Measurements from ENCODE around the gene KIF25. TPM values are rescaled to one million over a fixed set of nuclear protein-coding genes. Genes with fewer than 3 reads are reported as not detected.

KIF25 gene
- total RNA-seq, 2 donors from 2014 or later: 0.34 TPM; not detected in 1

GRCh38 chr6:167978607-167979006, 18.9 kb upstream of the KIF25 start:
- Mint-ChIP-seq H3K4me3 (no peak overlapping the region), H3K36me3 (ENCODE audit: insufficient read depth in 2 of 2) (no peaks in the 10 kb centered on the region), H3K27me3 (ENCODE audit: low read depth) (no peaks in the 10 kb centered on the region), H3K27ac (no peak overlapping the region), H3K4me1 (ENCODE audit: low read depth) (no peaks in the 10 kb centered on the region), H3K9me3 (no peaks in the 10 kb centered on the region)
- DNase-seq (no peak), ATAC-seq (replicated peaks in 1 of 2) (no peak)

GRCh38 chr6:167979436-167980139, 17.9 kb upstream of the KIF25 start:
- H3K4me3 Mint-ChIP-seq: no peak overlapping the region
- H3K27ac Mint-ChIP-seq: no peak overlapping the region
- no peaks in the 10 kb centered on the region for H3K36me3 Mint-ChIP-seq (ENCODE audit: insufficient read depth in 2 of 2)
- H3K9me3 Mint-ChIP-seq: no peaks in the 10 kb centered on the region
- DNase-seq (no peak), ATAC-seq (replicated peaks in 1 of 2) (no peak)
- H3K27me3 Mint-ChIP-seq (ENCODE audit: low read depth): no peaks in the 10 kb centered on the region
- H3K4me1 Mint-ChIP-seq (ENCODE audit: low read depth): no peaks in the 10 kb centered on the region

- no peaks in the 10 kb centered on the region for H3K4me1 Mint-ChIP-seq (ENCODE audit: low read depth)
- no peaks in the 10 kb centered on the region for H3K27me3 Mint-ChIP-seq (ENCODE audit: low read depth)
- ATAC-seq (replicated peaks in 1 of 2) (no peak), DNase-seq (no peak)
- H3K4me3 Mint-ChIP-seq: no peak overlapping the region
- H3K9me3 Mint-ChIP-seq: no peaks in the 10 kb centered on the region
- no peaks in the 10 kb centered on the region for H3K36me3 Mint-ChIP-seq (ENCODE audit: insufficient read depth in 2 of 2)
- H3K27ac Mint-ChIP-seq: no peak overlapping the region
Observed at GRCh38 chr6:167980911-167981580, 16.4 kb upstream of the KIF25 start.

- ATAC-seq (replicated peaks in 1 of 2): no peak
- no peak for DNase-seq
- H3K27me3 Mint-ChIP-seq (ENCODE audit: low read depth): no peaks in the 10 kb centered on the region
- no peaks in the 10 kb centered on the region for H3K4me1 Mint-ChIP-seq (ENCODE audit: low read depth)
- H3K4me3 Mint-ChIP-seq: no peak overlapping the region
- no peaks in the 10 kb centered on the region for H3K9me3 Mint-ChIP-seq
- H3K36me3 Mint-ChIP-seq (ENCODE audit: insufficient read depth in 2 of 2): no peaks in the 10 kb centered on the region
- no peak overlapping the region for H3K27ac Mint-ChIP-seq
Observed at GRCh38 chr6:167981916-167982462, 15.5 kb upstream of the KIF25 start.

- H3K4me3 Mint-ChIP-seq: no peak overlapping the region
- H3K27ac Mint-ChIP-seq: no peak overlapping the region
- no peaks in the 10 kb centered on the region for H3K9me3 Mint-ChIP-seq
- no peaks in the 10 kb centered on the region for H3K27me3 Mint-ChIP-seq (ENCODE audit: low read depth)
- DNase-seq (no peak), ATAC-seq (replicated peaks in 1 of 2) (no peak)
- no peaks in the 10 kb centered on the region for H3K4me1 Mint-ChIP-seq (ENCODE audit: low read depth)
- no peaks in the 10 kb centered on the region for H3K36me3 Mint-ChIP-seq (ENCODE audit: insufficient read depth in 2 of 2)
Observed at GRCh38 chr6:167984144-167984719, 13.2 kb upstream of the KIF25 start.

- H3K27ac Mint-ChIP-seq: no peak overlapping the region
- H3K4me3 Mint-ChIP-seq: no peak overlapping the region
- H3K27me3 Mint-ChIP-seq (ENCODE audit: low read depth): no peaks in the 10 kb centered on the region
- no peaks in the 10 kb centered on the region for H3K4me1 Mint-ChIP-seq (ENCODE audit: low read depth)
- ATAC-seq (replicated peaks in 1 of 2): no peak
- H3K36me3 Mint-ChIP-seq (ENCODE audit: insufficient read depth in 2 of 2): no peaks in the 10 kb centered on the region
- H3K9me3 Mint-ChIP-seq: no peaks in the 10 kb centered on the region
- no peak for DNase-seq
Observed at GRCh38 chr6:167984876-167985604, 12.4 kb upstream of the KIF25 start.

GRCh38 chr6:167985911-167986595, 11.4 kb upstream of the KIF25 start:
- no peaks in the 10 kb centered on the region for H3K4me1 Mint-ChIP-seq (ENCODE audit: low read depth)
- ATAC-seq (replicated peaks in 1 of 2): no peak

GRCh38 chr6:167987396-167988153, 9.9 kb upstream of the KIF25 start:
- Mint-ChIP-seq H3K9me3 (no peaks in the 10 kb centered on the region), H3K36me3 (ENCODE audit: insufficient read depth in 2 of 2) (peaks cover 0 to 2% of the 10 kb centered on the region in 2 donors), H3K27me3 (ENCODE audit: low read depth) (no peaks in the 10 kb centered on the region), H3K4me1 (ENCODE audit: low read depth) (no peaks in the 10 kb centered on the region), H3K4me3 (no peak overlapping the region), H3K27ac (no peak overlapping the region)
- DNase-seq (no peak), ATAC-seq (replicated peaks in 1 of 2) (no peak)

More at GRCh38 chr6:167985911-167986595, 11.4 kb upstream of the KIF25 start:
- Mint-ChIP-seq H3K27ac (no peak overlapping the region), H3K9me3 (no peaks in the 10 kb centered on the region), H3K27me3 (ENCODE audit: low read depth) (no peaks in the 10 kb centered on the region), H3K36me3 (ENCODE audit: insufficient read depth in 2 of 2) (peaks cover 0 to 2% of the 10 kb centered on the region in 2 donors), H3K4me3 (no peak overlapping the region)
- DNase-seq: no peak

- H3K9me3 Mint-ChIP-seq: no peaks in the 10 kb centered on the region
- no peaks in the 10 kb centered on the region for H3K4me1 Mint-ChIP-seq (ENCODE audit: low read depth)
- DNase-seq (no peak), ATAC-seq (replicated peaks in 1 of 2) (no peak)
- no peak overlapping the region for H3K27ac Mint-ChIP-seq
- no peaks in the 10 kb centered on the region for H3K27me3 Mint-ChIP-seq (ENCODE audit: low read depth)
- peaks cover 0 to 2% of the 10 kb centered on the region in 2 donors for H3K36me3 Mint-ChIP-seq (ENCODE audit: insufficient read depth in 2 of 2)
- no peak overlapping the region for H3K4me3 Mint-ChIP-seq
Observed at GRCh38 chr6:167988154-167988495, 9.3 kb upstream of the KIF25 start.

- Mint-ChIP-seq H3K4me3 (no peak overlapping the region), H3K27ac (no peak overlapping the region), H3K9me3 (no peaks in the 10 kb centered on the region), H3K27me3 (ENCODE audit: low read depth) (no peaks in the 10 kb centered on the region), H3K4me1 (ENCODE audit: low read depth) (no peaks in the 10 kb centered on the region), H3K36me3 (ENCODE audit: insufficient read depth in 2 of 2) (peaks cover 0 to 2% of the 10 kb centered on the region in 2 donors)
- DNase-seq: no peak
- ATAC-seq (replicated peaks in 1 of 2): no peak
Observed at GRCh38 chr6:167988945-167989841, 8.3 kb upstream of the KIF25 start.

- Mint-ChIP-seq H3K4me1 (ENCODE audit: low read depth) (no peaks in the 10 kb centered on the region), H3K9me3 (no peaks in the 10 kb centered on the region), H3K4me3 (no peak overlapping the region), H3K27ac (no peak overlapping the region), H3K27me3 (ENCODE audit: low read depth) (no peaks in the 10 kb centered on the region), H3K36me3 (ENCODE audit: insufficient read depth in 2 of 2) (peaks cover 0 to 2% of the 10 kb centered on the region in 2 donors)
- DNase-seq (no peak), ATAC-seq (replicated peaks in 1 of 2) (no peak)
Observed at GRCh38 chr6:167990016-167990945, 7.2 kb upstream of the KIF25 start.

Measured in activated T-cell treated with anti-CD3 and anti-CD28 coated beads, Interleukin-2, amount 50 U/mL, for 72 hours (primary cell).